GM12873 (cell line): ENCODE measurements around the gene OSBPL7.

Experiments used
- CTCF ChIP-seq: IDR thresholded peaks from 2 replicates; pipeline ENCODE4 v1.5.1; 2012; ENCODE audit warnings: low read depth, mild to moderate bottlenecking, moderate library complexity, low read length, control low read depth; ENCODE audit not compliant: insufficient read depth; ENCODE audit errors: missing control alignments

OSBPL7 gene

DNA sequence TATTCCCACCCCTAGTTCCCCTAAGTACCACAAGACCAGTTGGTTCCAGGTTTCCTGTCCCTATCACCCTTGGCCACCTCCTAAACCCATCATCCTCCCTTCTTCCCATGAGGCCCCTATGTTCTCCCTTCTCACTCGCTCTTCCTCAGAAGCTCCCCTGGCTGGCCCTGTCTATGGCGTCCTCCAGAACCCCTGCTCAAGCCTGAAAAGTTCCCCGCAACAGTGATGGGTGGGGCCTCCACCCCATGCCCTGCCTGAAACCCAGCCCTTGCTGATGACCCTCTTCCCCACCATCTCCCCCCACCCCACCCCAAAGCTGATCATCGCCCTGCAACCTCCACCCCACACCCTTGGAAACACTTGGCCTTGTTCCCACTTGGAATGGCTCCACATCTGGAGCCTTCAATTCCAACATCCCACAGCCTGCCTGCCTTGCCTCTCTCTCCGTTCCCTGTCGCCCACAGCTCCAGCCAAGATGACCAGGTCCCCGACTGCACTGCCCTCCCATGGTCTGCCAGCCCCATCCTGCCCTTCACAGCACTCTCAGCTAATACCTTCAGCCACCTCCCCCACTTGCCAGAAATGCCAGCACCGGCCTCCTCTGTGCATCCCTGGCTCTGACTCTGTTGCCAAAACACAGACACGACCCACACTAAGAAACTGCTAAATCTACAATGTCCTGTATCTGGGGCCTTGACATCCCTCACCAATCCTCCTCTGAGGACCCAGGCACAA lies 10.5 kb downstream of the OSBPL7 start:
- no peak for TF ChIP-seq CTCF

GRCh38 chr17:47810200-47810821 lies 11.3 kb downstream of the OSBPL7 start:
- TF ChIP-seq CTCF: no peak

- no peak for TF ChIP-seq CTCF
Measured at GRCh38 chr17:47808830-47809480, 12.6 kb downstream of the OSBPL7 start.

GRCh38 chr17:47808036-47808829 lies 13.4 kb downstream of the OSBPL7 start:
- no peak for TF ChIP-seq CTCF

- no peak for TF ChIP-seq CTCF
Measured at GRCh38 chr17:47807421-47807820, 14.2 kb downstream of the OSBPL7 start.

DNA sequence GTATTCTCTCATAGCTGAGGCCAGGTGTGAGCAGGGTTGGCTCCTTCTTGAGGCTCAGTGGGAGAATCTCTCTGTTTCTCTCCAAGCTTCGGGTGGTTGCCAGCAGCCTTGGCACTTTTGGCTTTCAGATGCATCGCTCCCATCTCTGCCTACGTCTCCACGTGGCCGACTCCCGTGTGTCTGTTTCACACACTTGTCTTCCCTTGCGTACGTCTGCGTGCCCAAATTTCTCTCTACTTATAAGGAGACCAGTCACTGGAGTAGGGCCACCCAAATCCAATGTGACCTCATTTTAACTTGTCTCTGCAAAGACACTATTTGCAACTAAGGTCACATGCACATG lies 14.7 kb downstream of the OSBPL7 start:
- no peak for TF ChIP-seq CTCF
